GM18867 (cell line): ENCODE results near the gene ATXN1.
A peak's percentile ranks its signal among the peaks of the same experiment; 100 is the strongest.
"Not testable (repeated sequence)": the region's sequence is repeated elsewhere in the genome, so short reads cannot be mapped to it uniquely, and the experiment has no call there.

Experiments used
- ATAC-seq: cut with Tn5 transposase; IDR thresholded peaks from one replicate; pipeline ENCODE4 v1.9.1; 2021; ENCODE audit warnings: mild to moderate bottlenecking, moderate library complexity; ENCODE audit not compliant: unreplicated experiment

Gene ATXN1

DNA sequence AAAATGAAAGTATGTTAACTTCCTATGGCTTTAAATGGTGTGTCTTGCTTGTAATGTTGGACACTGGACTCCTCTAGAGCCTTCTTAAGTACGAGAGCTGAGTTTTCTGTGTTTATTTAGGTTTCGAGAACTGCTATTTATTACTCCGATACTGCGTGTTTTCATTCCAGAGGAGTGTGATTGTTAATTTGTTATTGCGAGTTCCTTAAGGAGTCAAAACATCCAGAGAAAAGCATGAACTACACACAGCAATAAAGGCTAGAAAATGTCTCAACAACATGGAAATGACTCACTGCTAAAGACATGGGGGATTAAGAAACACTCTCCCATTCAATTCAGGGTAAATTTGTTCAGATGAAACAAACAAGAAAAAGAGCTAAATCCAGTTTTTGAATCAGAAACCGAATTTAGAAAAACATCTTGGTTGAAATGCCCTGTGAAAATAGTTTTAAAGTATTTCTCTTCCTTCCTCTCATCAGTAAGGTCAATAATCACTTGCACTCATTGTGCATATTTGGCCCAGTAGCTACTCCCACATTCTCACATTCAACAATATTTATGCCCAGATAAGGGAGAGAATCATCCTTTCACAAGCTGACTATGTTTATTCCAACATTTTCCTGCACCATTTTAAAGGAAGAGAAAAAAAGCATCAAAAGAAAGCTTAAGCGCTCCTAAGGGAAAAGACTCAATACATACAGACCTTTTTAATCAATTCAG lies 36.0 kb downstream of the ATXN1 start:
- ATAC-seq, result no peak

DNA sequence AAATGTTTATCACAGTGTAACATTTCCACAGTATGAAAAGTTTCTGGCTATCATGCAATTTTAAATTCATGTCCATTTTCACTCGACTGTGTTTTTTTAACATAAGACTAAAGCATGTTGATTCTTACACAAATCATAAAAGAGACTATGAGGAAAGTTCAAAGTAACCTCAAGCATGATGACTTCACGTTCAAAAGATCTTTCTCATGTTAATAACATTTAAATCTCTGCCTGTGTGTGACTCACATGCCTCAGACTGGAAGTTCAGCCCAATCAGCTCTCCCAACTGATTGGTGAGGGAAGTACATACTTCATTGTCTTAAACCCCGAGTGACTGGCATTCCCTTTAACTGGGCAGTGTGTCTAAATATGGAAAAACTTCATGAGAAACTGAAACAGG lies 37.4 kb downstream of the ATXN1 start:
- ATAC-seq, result no peak

GRCh38 chr6:16723402-16723801 lies 37.9 kb downstream of the ATXN1 start:
- no peak for ATAC-seq

DNA sequence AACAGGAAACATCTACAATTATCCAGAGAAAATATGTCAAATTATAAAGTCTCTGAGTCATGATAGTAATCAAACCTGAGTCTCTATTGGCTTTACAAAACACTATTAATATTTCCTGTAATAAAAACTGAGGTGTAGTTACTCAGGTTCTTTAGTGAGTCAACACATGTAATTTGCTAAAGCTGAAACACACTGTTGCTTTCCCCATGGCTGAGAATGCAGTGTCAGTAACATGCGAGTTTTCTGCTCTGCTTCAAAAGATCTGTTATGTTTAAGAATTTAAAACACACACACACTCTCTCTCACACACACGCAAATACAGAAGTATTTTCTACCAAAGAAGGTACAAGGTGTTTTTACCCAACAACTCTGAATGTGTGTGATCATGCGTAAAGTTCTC lies 38.6 kb downstream of the ATXN1 start:
- no peak for ATAC-seq

GRCh38 chr6:16721977-16722376 lies 39.3 kb downstream of the ATXN1 start:
- ATAC-seq, result no peak

GRCh38 chr6:16720861-16721260 lies 40.4 kb downstream of the ATXN1 start:
- no peak for ATAC-seq

- ATAC-seq, result no peak
Observed at GRCh38 chr6:16719488-16719887, 41.8 kb downstream of the ATXN1 start.

DNA sequence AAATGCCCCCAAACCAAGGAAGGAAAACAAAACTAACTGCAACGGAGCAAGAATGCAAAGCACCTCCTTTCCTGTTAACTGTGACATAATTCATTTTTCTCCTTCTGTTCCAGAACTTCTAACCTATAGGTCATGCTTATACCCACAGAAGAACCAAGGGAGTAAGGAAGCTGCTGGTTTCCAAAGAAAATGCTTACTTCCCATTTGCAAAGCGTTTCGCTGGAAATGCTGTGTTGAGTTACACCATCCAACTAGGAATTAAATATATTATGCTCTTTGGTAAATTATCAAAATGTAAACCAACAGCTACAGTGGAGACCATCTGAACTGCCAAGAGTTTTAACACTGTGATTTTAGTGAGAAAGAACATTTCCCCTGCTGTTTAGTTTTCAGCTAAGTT lies 42.9 kb downstream of the ATXN1 start:
- ATAC-seq, result no peak

DNA sequence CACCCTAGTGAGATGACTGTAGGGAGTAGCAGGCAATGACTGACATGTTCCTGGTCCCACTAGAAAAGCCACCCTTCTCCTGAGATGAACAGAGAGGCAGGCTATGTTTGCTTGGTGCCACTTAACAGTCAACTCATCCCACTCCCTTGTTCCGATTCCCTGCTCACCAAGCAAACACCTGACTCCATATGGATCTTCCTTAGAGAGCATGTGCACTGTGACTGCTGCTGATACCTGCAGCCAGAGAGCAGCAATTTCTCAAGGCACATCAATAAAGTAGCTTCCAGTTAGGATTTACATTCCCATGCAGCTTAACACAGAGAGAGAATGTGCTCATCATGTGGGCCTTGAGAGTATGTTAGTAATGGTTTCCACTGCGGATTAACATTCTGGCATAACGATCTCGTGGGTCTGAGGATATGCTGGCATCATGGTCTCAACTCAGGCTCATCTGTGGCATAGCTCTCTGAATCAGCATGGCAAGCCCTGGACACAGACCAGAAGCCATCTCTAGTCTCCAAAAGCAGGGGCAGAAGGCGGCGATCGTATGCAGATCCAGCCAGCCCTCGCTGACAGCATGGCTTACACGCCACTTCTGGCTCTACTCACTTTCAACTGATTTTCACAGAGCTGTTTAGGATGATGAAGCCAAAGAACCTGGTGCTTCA lies 43.9 kb downstream of the ATXN1 start:
- ATAC-seq, result no peak

DNA sequence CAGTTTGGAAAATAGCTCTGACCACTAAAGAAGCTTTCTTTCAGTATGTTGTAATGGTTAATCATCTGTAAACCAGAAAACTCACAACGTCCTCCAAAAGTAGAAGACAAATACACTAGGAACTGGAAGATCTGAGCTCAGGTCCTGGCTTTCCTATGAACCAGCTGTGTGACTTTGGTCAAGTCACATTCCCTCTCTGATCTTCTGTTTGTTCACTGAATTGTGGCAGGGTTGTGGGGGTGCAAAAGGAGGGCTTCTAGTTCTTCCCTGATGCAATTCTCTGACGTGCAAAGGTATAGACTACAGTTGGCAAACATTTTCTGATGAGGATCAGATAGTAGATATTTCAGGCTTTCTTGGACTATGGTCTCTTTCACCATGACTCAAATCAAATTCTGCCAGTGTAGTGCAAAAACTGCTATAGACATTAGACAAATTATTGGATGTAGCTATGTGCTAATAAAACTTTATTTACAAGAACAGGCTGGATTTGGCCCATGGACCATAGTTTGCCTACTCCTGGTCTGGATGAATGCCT lies 44.9 kb downstream of the ATXN1 start:
- ATAC-seq, result no peak

GRCh38 chr6:16713597-16713996 lies 47.7 kb downstream of the ATXN1 start:
- no peak for ATAC-seq

- ATAC-seq, result peak; percentile 59
Observed at GRCh38 chr6:16712931-16713484, 48.3 kb downstream of the ATXN1 start.

DNA sequence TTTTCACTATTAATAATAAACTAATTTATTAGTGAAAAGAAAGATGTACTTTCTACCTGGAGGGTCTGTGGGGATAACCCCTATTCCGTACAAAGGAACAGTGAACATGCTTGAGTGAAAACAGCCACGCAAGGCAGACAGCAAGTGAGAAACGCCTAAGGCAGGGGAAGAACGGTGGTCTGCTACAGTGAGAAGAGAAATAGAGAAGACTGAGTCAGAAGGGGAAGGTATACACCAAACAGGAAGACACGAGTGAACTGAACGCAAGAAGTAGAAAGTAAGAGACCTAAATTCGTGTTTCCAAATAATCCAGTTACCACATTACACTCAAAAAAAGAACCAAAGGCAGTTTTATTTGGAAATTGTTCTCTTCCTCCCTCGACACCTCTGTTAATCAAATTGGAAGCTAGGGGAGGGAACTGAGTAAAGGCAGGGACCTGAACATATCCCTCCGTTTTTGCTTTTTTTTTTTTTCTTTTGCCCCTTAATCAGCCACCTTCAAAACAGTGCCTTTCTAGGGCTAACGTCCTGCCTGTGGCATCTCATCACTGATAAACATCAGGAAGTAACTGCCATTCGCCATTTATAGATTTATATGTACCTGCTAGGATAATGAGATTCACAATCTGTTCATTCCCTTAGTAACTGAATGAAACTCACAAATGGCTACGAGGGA lies 48.9 kb downstream of the ATXN1 start:
- ATAC-seq, result peak; percentile 75

DNA sequence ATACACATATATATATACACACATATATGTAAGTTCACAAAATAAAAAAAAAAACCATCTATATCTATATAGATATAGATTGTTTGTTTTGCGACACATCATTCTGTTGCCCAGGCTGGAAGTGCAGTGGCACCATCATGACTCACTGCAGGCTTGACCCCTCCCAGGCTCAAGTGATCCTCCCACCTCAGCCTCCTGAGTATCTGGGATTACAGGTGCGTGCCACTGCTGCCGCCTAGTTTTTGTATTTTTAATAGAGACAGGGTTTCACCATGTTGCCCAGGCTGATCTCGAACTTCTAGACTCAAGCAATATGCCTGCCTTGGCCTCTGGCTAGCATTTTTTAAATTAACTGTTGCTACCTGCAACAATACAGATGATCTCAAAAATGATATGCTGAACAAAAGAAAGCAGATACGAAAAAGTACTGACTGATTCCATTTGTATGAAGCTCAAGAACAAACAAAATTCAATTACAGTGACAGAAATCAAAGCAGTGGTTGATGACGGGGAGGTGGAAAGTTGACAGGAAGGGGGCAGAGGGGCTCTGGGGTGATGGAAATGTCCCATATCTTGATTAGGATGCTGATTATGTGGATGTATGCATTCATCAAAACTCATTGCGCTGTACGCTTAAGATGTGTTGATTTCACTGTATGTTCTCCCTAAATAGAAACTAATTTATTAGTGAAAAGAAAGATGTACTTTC lies 49.6 kb downstream of the ATXN1 start:
- ATAC-seq, result peak; percentile 14

GRCh38 chr6:16706911-16707783 lies 54.1 kb downstream of the ATXN1 start:
- no peak for ATAC-seq

GRCh38 chr6:16706491-16706890 lies 54.8 kb downstream of the ATXN1 start:
- ATAC-seq, result not testable (repeated sequence)

GRCh38 chr6:16706029-16706428 lies 55.2 kb downstream of the ATXN1 start:
- ATAC-seq, result no peak

- ATAC-seq, result no peak
Observed at GRCh38 chr6:16705081-16705993, 55.9 kb downstream of the ATXN1 start.
